Keratinocyte (primary cell): ENCODE data around the gene LOXL4. TPM values are rescaled to one million over a fixed set of nuclear protein-coding genes. Genes with fewer than 3 reads are reported as not detected.

Experiments used
- DNase-seq: peaks from one replicate; pipeline ENCODE4 v3.0.0-alpha.2; 2011; ENCODE audit warnings: low read depth, missing footprints, low spot score
- FAIRE-seq: peaks from 2 replicates; lab custom pipeline; 2011; peaks lifted over from hg19 to GRCh38; lab: Jason Lieb, UNC
- H2AFZ ChIP-seq: 2 replicates; pipeline ENCODE4 v1.6.0; 2012; ENCODE audit warnings: low read length, control low read depth, inconsistent platforms; ENCODE audit not compliant: control insufficient read depth
- H3K27ac ChIP-seq: 2 replicates; pipeline ENCODE4 v1.5.1; 2011; ENCODE audit warnings: low read length; ENCODE audit not compliant: control insufficient read depth, insufficient read depth
- H3K27me3 ChIP-seq: 3 replicates; pipeline ENCODE4 v1.6.0; 2011; ENCODE audit warnings: low read length; ENCODE audit not compliant: control insufficient read depth, insufficient read depth; ENCODE audit errors: extremely low read depth
- H3K36me3 ChIP-seq, 2 experiments: 2 replicates in 1 of 2; 3 replicates in 1 of 2; pipeline ENCODE4 v1.5.1; 2011; ENCODE audit warnings: low read length in 2 of 2, mild to moderate bottlenecking in 1 of 2; ENCODE audit not compliant: control insufficient read depth in 2 of 2, insufficient read depth in 2 of 2; ENCODE audit errors: extremely low read depth in 1 of 2
- H3K4me1 ChIP-seq: 3 replicates; pipeline ENCODE4 v1.5.1; 2011; ENCODE audit warnings: low read length; ENCODE audit not compliant: control insufficient read depth, insufficient read depth; ENCODE audit errors: extremely low read depth
- H3K4me2 ChIP-seq: 3 replicates; pipeline ENCODE4 v1.6.0; 2011; ENCODE audit warnings: low read depth, low read length; ENCODE audit not compliant: control insufficient read depth, insufficient read depth; ENCODE audit errors: extremely low read depth
- H3K4me3 ChIP-seq, 3 experiments: fragments of 200-600 bp in 1 of 3; sonication (generic) in 1 of 3; 2 replicates in 2 of 3; 3 replicates in 1 of 3; pipeline ENCODE4 v1.5.1; 2011 to 2016; ENCODE audit warnings: low read length in 3 of 3, mild to moderate bottlenecking in 3 of 3, control low read depth in 2 of 3, inconsistent platforms in 1 of 3, low read depth in 1 of 3, mixed read lengths in 1 of 3, mixed run types in 1 of 3, moderate library complexity in 1 of 3; ENCODE audit not compliant: control insufficient read depth in 2 of 3, insufficient read depth in 2 of 3; ENCODE audit errors: extremely low read depth in 1 of 3
- H3K79me2 ChIP-seq: 2 replicates; pipeline ENCODE4 v1.6.0; 2012; ENCODE audit warnings: low read length; ENCODE audit not compliant: control insufficient read depth, insufficient read depth
- H3K9ac ChIP-seq: 3 replicates; pipeline ENCODE4 v1.6.0; 2011; ENCODE audit warnings: low read length; ENCODE audit not compliant: control insufficient read depth, insufficient read depth; ENCODE audit errors: extremely low read depth
- H3K9me1 ChIP-seq: 3 replicates; pipeline ENCODE4 v1.6.0; 2011; ENCODE audit warnings: low read length; ENCODE audit not compliant: control insufficient read depth, insufficient read depth; ENCODE audit errors: extremely low read depth
- H3K9me3 ChIP-seq: 2 replicates; pipeline ENCODE4 v1.5.1; 2012; ENCODE audit warnings: low read depth, low read length; ENCODE audit not compliant: control insufficient read depth
- H4K20me1 ChIP-seq: 3 replicates; pipeline ENCODE4 v1.6.0; 2011; ENCODE audit warnings: low read length; ENCODE audit not compliant: control insufficient read depth, insufficient read depth; ENCODE audit errors: extremely low read depth
- EZH2 ChIP-seq: IDR thresholded peaks from one replicate; pipeline ENCODE4 v1.6.1; 2012; ENCODE audit warnings: inconsistent platforms, mild to moderate bottlenecking, low read length, moderate library complexity
- dilution Hi-C: fragments of 300-500 bp; cut with MboI; formaldehyde crosslinking; loops from one replicate; pipeline ENCODE4 v1.7.0; 2020; ENCODE audit warnings: low sequenced_read_pairs; ENCODE audit not compliant: extremely low pct_ligation_motif_present
- polyA plus RNA-seq, 5 experiments: library from polyadenylated mRNA; depleted of rRNA in 3 of 5; stranded (reverse) in 3 of 5; stranded (forward) in 1 of 5; unstranded in 1 of 5; fragments of >200 nt; gene quantifications; 1 replicate in 1 of 5; 2 replicates in 3 of 5; 3 replicates in 1 of 5; pipeline versions ENCODE4 v1.2.1 to v1.2.3, GENCODE V29; 2011 to 2012; ENCODE audit warnings: missing spikeins in 2 of 5, low read depth in 1 of 5, low replicate concordance in 1 of 5
- TF ChIP-seq, protein P1 (sequence below), 3 experiments: IDR thresholded peaks in 1 of 3; conservative IDR thresholded peaks in 1 of 3; optimal IDR thresholded peaks in 1 of 3; 2 replicates in 2 of 3; 3 replicates in 1 of 3; pipeline versions ENCODE3 to v1.5.1; 2011; ENCODE audit warnings: low read length in 3 of 3, mild to moderate bottlenecking in 3 of 3, moderate library complexity in 2 of 3, control low read depth in 1 of 3, inconsistent platforms in 1 of 3; ENCODE audit not compliant: insufficient read depth in 2 of 3; ENCODE audit errors: extremely low read depth in 1 of 3

Gene LOXL4
- polyA plus RNA-seq, 1 donor (not counting 4 experiments of a cell fraction or from before 2014, with no cell fraction given): 0.01 TPM

DNA sequence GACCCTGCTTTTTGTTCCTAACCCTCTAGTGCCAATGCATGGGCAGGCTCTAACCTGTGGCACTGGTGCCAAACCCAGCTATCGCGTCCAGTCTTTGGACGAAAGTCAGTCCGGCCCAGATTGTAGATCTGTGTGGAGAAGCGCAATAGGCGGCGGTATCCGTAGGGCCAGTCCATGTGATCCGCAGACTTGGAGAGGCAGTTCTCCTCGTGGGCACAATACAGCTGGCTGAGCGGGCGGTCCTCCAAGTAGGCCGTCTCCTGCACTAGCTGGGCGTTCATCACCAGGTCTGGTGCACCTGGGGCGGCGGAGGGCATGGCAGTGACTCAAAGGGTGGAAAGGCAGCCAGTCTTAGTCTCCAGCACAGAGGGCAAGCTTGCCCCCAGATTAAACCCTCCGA is 14.5 kb downstream of the LOXL4 start:
- Histone ChIP-seq H3K4me3 (no peak overlapping the region), H3K27me3 (no peaks in the 10 kb centered on the region), H3K27ac (no peak overlapping the region), H3K9me1 (no peaks in the 10 kb centered on the region), H3K4me1 (no peaks in the 10 kb centered on the region), H3K4me2 (no peak overlapping the region), H4K20me1 (no peaks in the 10 kb centered on the region), H3K79me2 (no peaks in the 10 kb centered on the region), H3K9me3 (no peaks in the 10 kb centered on the region), H2AFZ (no peak overlapping the region), H3K36me3 (peaks cover 0 to 5% of the 10 kb centered on the region in 2 experiments), H3K9ac (no peak overlapping the region)
- FAIRE-seq: no peak
- TF ChIP-seq EZH2: no peak
- TF ChIP-seq, protein P1, sequence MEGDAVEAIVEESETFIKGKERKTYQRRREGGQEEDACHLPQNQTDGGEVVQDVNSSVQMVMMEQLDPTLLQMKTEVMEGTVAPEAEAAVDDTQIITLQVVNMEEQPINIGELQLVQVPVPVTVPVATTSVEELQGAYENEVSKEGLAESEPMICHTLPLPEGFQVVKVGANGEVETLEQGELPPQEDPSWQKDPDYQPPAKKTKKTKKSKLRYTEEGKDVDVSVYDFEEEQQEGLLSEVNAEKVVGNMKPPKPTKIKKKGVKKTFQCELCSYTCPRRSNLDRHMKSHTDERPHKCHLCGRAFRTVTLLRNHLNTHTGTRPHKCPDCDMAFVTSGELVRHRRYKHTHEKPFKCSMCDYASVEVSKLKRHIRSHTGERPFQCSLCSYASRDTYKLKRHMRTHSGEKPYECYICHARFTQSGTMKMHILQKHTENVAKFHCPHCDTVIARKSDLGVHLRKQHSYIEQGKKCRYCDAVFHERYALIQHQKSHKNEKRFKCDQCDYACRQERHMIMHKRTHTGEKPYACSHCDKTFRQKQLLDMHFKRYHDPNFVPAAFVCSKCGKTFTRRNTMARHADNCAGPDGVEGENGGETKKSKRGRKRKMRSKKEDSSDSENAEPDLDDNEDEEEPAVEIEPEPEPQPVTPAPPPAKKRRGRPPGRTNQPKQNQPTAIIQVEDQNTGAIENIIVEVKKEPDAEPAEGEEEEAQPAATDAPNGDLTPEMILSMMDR (optimal IDR thresholded peaks at IDR 0.05 in 1 of 3, IDR thresholded peaks at IDR 0.05 in 1 of 3, conservative IDR thresholded peaks at IDR 0.05 in 1 of 3; ENCODE audit: extremely low read depth in 1 of 3, insufficient read depth in 2 of 3, low read length in 3 of 3): no peak
- DNase-seq: no peak
- dilution Hi-C loops: no loop called here

DNA sequence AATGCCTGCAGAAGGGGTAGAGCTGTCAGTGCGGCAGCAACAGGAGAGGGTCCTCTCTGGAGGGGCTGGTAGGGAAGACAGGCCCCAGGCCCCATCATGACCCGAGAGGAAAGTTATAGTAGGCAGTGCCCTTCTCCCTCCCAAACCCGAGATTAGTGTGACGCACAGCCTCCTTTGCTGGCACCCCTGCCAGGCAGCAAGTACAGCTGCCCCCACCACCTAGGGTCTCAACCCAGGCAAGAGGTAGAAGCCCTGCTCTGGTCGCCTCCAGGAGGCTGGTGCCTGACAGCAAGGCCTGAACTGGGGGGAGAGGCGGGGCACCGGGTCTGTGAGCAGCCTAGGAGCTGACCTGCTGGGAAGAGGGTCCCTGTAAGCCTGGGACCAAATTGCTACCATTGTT is 15.5 kb downstream of the LOXL4 start:
- Histone ChIP-seq H3K9me3 (no peaks in the 10 kb centered on the region), H3K9ac (no peak overlapping the region), H3K4me2 (no peak overlapping the region), H3K4me3 (no peak overlapping the region), H3K79me2 (no peaks in the 10 kb centered on the region), H2AFZ (no peak overlapping the region), H3K9me1 (no peaks in the 10 kb centered on the region), H4K20me1 (no peaks in the 10 kb centered on the region), H3K27me3 (no peaks in the 10 kb centered on the region), H3K36me3 (peaks cover 0 to 12% of the 10 kb centered on the region in 2 experiments), H3K27ac (no peak overlapping the region), H3K4me1 (no peaks in the 10 kb centered on the region)
- DNase-seq (no peak), FAIRE-seq (no peak)
- TF ChIP-seq, protein P1 (optimal IDR thresholded peaks at IDR 0.05 in 1 of 3, IDR thresholded peaks at IDR 0.05 in 1 of 3, conservative IDR thresholded peaks at IDR 0.05 in 1 of 3; ENCODE audit: extremely low read depth in 1 of 3, insufficient read depth in 2 of 3, low read length in 3 of 3): no peak
- no peak for TF ChIP-seq EZH2
- dilution Hi-C loops: no loop called here
